IgD-negative memory B cell (primary cell): Measurements from ENCODE around the gene CCDC71L. TPM values are rescaled to one million over a fixed set of nuclear protein-coding genes. Genes with fewer than 3 reads are reported as not detected.

Experiments used
- H3K27ac Mint-ChIP-seq, 3 donors: one replicate each; pipeline ENCODE4 v1.8.0; 2020 to 2022; ENCODE audit warnings: mild to moderate bottlenecking in 3 of 3, mixed read lengths in 3 of 3, moderate library complexity in 1 of 3
- H3K27me3 Mint-ChIP-seq: one replicate; pipeline ENCODE4 v1.8.0; 2021; ENCODE audit warnings: mixed read lengths
- H3K36me3 Mint-ChIP-seq: one replicate; pipeline ENCODE4 v1.8.0; 2020; ENCODE audit warnings: mild to moderate bottlenecking, mixed read lengths
- H3K4me1 Mint-ChIP-seq, 3 donors: one replicate each; pipeline ENCODE4 v1.8.0; 2020 to 2022; ENCODE audit warnings: mixed read lengths in 3 of 3, mild to moderate bottlenecking in 1 of 3
- H3K4me3 Mint-ChIP-seq, 4 donors: one replicate each; pipeline ENCODE4 v1.8.0; 2020 to 2022; ENCODE audit warnings: mild to moderate bottlenecking in 4 of 4, mixed read lengths in 4 of 4, moderate library complexity in 3 of 4
- H3K9me3 Mint-ChIP-seq, 3 donors: one replicate each; pipeline ENCODE4 v1.8.0; 2020 to 2021; ENCODE audit warnings: mixed read lengths in 3 of 3, mild to moderate bottlenecking in 1 of 3
- polyA plus RNA-seq: library from polyadenylated mRNA; unstranded; fragments of 300-500 nt; fragmentation: Illumina TruSeq; gene quantifications from one replicate; pipeline ENCODE4 v1.2.3, GENCODE V29; 2021

The CCDC71L gene
- polyA plus RNA-seq, 1 donor from 2014 or later: 5.4 TPM

DNA sequence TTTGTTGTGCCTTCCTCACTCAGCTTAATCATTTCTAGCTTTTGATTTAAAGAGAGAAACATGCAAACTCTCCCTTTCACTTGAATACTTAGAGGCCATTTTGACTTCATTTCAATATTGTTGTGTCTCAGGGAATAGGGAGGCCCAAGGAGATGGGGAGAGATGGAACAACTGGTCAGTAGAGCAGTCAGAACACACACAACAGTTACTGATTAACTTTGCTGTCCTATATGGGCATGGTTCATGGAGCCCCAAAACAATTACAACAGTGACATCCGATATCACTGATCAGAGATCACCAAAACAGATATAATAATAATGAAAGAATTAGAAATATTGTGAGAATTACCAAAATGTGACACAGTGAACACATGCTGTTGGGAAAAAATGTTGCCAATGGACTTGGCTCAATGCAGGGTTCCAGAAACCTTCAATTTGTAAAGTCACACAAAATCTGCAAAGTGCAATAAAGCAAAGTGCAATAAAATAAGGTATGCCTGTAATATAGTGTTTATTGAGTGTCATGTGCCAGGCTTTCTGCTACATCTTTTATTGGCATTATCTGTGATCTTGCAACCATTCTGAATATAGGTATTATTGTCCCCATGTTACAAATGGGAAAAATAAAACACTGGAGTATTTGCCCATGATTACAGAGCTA, 38.2 kb downstream of the CCDC71L start:
- Mint-ChIP-seq H3K27ac (no peak overlapping the region), H3K4me3 (no peak overlapping the region), H3K36me3 (no peaks in the 10 kb centered on the region), H3K27me3 (peaks cover 2% of the 10 kb centered on the region), H3K9me3 (peaks cover 4 to 8% (median 6%) of the 10 kb centered on the region in 3 donors), H3K4me1 (no peaks in the 10 kb centered on the region)

- Mint-ChIP-seq H3K4me1 (no peaks in the 10 kb centered on the region), H3K4me3 (peak overlapping the region in 1 of 4 donors; percentile 18), H3K9me3 (peaks cover 4 to 8% (median 6%) of the 10 kb centered on the region in 3 donors), H3K27ac (no peak overlapping the region), H3K27me3 (peaks cover 2% of the 10 kb centered on the region), H3K36me3 (no peaks in the 10 kb centered on the region)
Measured at GRCh38 chr7:106621393-106622132, 39.4 kb downstream of the CCDC71L start.

DNA sequence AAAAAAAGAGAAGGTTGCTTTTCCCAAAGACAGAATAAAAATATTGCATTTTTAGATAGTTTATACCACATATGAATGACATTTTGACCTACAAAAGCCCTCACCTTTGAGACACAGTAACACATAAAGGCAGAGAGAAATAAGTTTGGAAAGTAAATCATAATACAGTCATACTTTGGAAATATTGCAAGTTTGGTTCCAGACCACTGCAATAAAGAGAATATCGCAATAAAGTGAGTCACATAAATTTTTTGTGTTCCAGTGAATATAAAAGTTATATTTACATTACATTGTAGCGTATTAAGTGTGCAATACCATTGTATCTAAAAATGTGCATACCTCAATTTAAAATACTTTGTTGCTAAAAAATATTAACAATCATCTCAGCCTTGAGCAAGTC, 40.3 kb downstream of the CCDC71L start:
- peaks cover 2% of the 10 kb centered on the region for H3K27me3 Mint-ChIP-seq
- H3K4me3 Mint-ChIP-seq: no peak overlapping the region
- no peaks in the 10 kb centered on the region for H3K36me3 Mint-ChIP-seq

DNA sequence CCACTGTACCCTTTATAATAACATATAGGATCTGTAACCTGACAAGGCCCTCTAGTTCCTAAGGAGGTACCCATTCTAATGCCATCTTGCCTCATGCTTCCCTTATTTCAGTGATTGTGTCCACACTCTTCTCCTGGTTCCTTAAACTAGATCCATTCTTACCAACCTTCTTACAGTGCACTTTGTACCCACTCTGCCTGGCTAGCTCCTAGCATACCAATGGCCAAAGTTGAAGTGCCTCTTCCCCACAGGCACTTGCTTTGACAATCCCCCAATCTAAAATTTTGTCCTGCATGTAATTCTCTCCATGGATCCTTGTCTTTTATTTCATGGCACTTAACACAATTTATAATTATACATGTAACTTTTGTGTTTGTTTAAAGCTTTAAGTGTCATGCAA, 40.9 kb downstream of the CCDC71L start:
- H3K36me3 Mint-ChIP-seq: no peaks in the 10 kb centered on the region
- no peaks in the 10 kb centered on the region for H3K4me1 Mint-ChIP-seq
- H3K9me3 Mint-ChIP-seq: peaks cover 4 to 8% (median 6%) of the 10 kb centered on the region in 3 donors
- no peak overlapping the region for H3K27ac Mint-ChIP-seq
- peaks cover 2% of the 10 kb centered on the region for H3K27me3 Mint-ChIP-seq
- H3K4me3 Mint-ChIP-seq: no peak overlapping the region

More for the DNA sequence above, 40.3 kb downstream of the CCDC71L start:
- peaks cover 4 to 8% (median 6%) of the 10 kb centered on the region in 3 donors for H3K9me3 Mint-ChIP-seq
- H3K4me1 Mint-ChIP-seq: no peaks in the 10 kb centered on the region
- no peak overlapping the region for H3K27ac Mint-ChIP-seq

DNA sequence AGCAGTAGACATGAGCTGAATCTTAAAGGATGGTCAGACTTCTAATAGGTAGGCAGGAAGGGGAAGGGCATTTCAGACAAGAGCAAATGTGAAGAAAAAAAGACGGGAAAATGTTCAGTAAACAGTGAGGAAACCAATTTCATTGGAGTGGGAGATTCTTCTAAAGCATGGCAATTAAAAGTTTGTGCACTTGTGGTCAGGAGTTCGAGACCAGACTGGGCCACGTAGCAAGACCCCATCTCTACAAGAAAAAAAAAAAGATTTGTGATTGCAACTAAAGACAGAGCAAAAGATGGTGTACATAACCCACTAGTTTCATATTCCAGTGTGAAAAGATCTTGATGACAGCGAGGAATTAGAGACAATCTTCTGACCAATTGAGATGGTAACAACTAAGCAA, 41.7 kb downstream of the CCDC71L start:
- Mint-ChIP-seq H3K27ac (no peak overlapping the region), H3K27me3 (peaks cover 2% of the 10 kb centered on the region), H3K9me3 (peaks cover 4 to 8% (median 6%) of the 10 kb centered on the region in 3 donors), H3K4me1 (no peaks in the 10 kb centered on the region), H3K4me3 (no peak overlapping the region), H3K36me3 (no peaks in the 10 kb centered on the region)

DNA sequence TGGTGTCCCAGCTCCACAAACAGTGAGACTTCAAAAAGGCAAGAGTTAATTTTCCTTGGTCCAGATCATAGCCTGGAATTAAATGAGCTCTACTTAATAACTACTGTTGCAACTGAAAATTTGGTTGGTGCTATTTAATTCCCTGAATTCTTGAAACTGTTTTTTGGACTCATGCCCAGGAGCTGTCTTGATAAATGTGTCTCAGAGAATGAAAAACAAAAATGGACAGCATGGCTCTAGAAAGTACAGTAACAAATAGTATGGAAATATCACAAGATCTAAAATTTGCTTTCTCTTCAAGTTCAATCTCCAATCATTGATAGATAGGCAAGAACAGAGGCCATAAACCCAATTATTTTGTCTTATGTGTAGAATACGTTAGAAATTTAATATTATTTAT, 42.5 kb downstream of the CCDC71L start:
- Mint-ChIP-seq H3K27ac (no peak overlapping the region), H3K4me1 (no peaks in the 10 kb centered on the region), H3K36me3 (no peaks in the 10 kb centered on the region)

DNA sequence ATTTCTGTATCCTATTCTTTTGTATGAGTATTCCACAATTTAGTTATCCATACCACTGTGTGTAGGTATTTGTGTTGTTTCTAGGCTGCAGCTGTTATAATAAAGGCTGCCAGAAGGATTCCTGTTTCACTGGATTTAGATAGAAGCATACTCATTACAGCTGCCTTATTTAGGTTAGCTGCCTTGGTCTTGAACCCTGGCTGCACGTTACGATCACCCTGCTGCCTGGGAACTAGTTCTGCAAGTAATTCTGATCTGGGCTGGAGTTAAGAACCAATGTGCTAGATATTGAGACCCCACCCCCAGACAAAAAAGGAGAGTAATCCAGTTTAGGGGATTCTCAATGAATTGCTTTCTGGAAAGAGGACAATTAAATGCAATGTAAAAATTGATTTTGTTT, 43.1 kb downstream of the CCDC71L start:
- peaks cover 3 to 8% (median 6%) of the 10 kb centered on the region in 3 donors for H3K9me3 Mint-ChIP-seq
- no peak overlapping the region for H3K27ac Mint-ChIP-seq
- no peaks in the 10 kb centered on the region for H3K36me3 Mint-ChIP-seq
- H3K4me3 Mint-ChIP-seq: no peak overlapping the region
- H3K27me3 Mint-ChIP-seq: peaks cover 2% of the 10 kb centered on the region
- no peaks in the 10 kb centered on the region for H3K4me1 Mint-ChIP-seq

More for the DNA sequence above, 42.5 kb downstream of the CCDC71L start:
- Mint-ChIP-seq H3K27me3 (peaks cover 2% of the 10 kb centered on the region), H3K9me3 (peaks cover 4 to 8% (median 6%) of the 10 kb centered on the region in 3 donors), H3K4me3 (no peak overlapping the region)

DNA sequence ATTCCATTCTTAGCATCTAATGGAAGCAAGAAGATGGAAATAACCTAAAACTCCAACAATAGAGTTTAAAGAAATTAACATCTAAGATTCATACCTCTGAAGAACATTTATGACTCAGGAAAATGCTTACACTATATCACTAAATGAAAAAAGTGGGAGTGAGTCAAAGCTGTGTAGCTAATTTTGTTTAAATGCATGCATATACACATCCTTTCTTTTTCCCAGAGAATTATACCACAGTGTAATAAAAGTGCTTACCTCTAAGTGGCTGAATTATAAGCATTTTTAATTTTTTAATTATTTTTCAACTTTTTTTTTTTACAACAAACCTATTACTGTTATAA, 44.3 kb downstream of the CCDC71L start:
- Mint-ChIP-seq H3K4me1 (no peaks in the 10 kb centered on the region), H3K4me3 (no peak overlapping the region), H3K27ac (no peak overlapping the region), H3K36me3 (no peaks in the 10 kb centered on the region), H3K27me3 (peaks cover 2% of the 10 kb centered on the region), H3K9me3 (peaks cover 3 to 7% (median 4%) of the 10 kb centered on the region in 3 donors)

- peaks cover 0 to 3% (median 1%) of the 10 kb centered on the region in 3 donors for H3K9me3 Mint-ChIP-seq
- H3K36me3 Mint-ChIP-seq: no peaks in the 10 kb centered on the region
- no peaks in the 10 kb centered on the region for H3K4me1 Mint-ChIP-seq
- no peak overlapping the region for H3K27ac Mint-ChIP-seq
- H3K4me3 Mint-ChIP-seq: no peak overlapping the region
- peaks cover 2% of the 10 kb centered on the region for H3K27me3 Mint-ChIP-seq
Measured at GRCh38 chr7:106615808-106616707, 44.9 kb downstream of the CCDC71L start.

- H3K4me1 Mint-ChIP-seq: no peaks in the 10 kb centered on the region
- H3K9me3 Mint-ChIP-seq: peaks cover 0 to 2% (median 1%) of the 10 kb centered on the region in 3 donors
- H3K27me3 Mint-ChIP-seq: peaks cover 2% of the 10 kb centered on the region
- H3K36me3 Mint-ChIP-seq: no peaks in the 10 kb centered on the region
- no peak overlapping the region for H3K4me3 Mint-ChIP-seq
- no peak overlapping the region for H3K27ac Mint-ChIP-seq
Measured at GRCh38 chr7:106614751-106615150, 46.2 kb downstream of the CCDC71L start.

DNA sequence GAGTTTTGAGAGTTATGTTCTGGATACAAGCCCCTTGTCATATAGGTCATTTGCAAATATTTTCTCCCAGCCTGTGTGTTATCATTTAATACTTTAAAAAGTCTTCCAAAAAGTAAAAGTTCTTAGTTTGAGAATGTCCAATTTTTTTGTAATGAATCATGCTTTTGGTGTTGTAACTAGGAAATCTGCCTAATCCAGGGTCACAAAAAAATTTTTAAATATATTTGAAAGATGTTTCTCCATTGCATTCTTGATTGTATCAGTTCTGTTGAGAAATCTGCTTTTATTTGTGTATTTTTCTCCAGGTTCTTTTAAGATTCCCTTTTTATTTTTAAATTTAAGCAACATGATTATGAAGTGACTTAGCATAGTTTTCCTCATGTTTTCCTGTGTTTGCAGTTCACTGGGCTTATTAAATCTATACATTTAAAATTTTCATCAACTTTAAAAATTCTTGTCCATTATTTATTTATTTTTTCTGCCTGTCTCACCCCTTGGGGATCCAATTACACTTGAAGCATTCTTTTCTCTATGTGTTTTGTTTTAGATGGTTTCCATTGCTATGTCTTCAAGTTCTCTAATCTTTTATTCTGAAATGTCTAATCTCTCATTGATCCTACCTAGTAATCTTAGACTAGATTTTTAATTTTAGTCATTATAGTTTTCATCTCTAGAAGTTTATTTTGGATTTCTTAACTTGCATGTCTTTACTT, 47.0 kb downstream of the CCDC71L start:
- H3K4me1 Mint-ChIP-seq: no peaks in the 10 kb centered on the region
- peaks cover 0 to under 1% (median 0%) of the 10 kb centered on the region in 3 donors for H3K9me3 Mint-ChIP-seq
- no peaks in the 10 kb centered on the region for H3K36me3 Mint-ChIP-seq
- H3K27me3 Mint-ChIP-seq: peaks cover under 1% of the 10 kb centered on the region
- no peak overlapping the region for H3K27ac Mint-ChIP-seq
- H3K4me3 Mint-ChIP-seq: no peak overlapping the region

- Mint-ChIP-seq H3K36me3 (no peaks in the 10 kb centered on the region), H3K9me3 (no peaks in the 10 kb centered on the region), H3K27me3 (no peaks in the 10 kb centered on the region), H3K4me3 (no peak overlapping the region), H3K27ac (no peak overlapping the region), H3K4me1 (no peaks in the 10 kb centered on the region)
Measured at GRCh38 chr7:106613279-106613678, 47.7 kb downstream of the CCDC71L start.

DNA sequence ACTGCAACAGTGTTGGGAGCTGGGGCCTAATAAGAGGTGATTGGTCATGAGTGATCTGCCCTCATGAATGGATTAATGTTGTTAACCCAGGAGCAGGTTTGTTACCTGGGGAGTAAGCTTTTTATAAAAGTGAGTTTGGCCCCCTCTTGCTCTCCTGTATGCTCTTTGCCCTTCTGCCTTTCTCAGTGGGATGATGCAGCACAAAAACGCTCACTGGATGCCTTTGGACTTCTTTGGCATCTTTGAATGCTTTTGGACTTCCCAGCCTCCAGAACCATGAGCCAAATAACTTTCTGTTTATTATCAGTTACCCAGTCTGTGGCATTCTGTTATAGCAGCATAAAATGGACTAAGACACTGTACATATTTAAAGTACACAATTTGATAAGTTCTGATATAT, 48.5 kb downstream of the CCDC71L start:
- no peak overlapping the region for H3K4me3 Mint-ChIP-seq
- H3K27me3 Mint-ChIP-seq: no peaks in the 10 kb centered on the region
- H3K27ac Mint-ChIP-seq: no peak overlapping the region
- H3K36me3 Mint-ChIP-seq: no peaks in the 10 kb centered on the region
- no peaks in the 10 kb centered on the region for H3K4me1 Mint-ChIP-seq
- no peaks in the 10 kb centered on the region for H3K9me3 Mint-ChIP-seq

DNA sequence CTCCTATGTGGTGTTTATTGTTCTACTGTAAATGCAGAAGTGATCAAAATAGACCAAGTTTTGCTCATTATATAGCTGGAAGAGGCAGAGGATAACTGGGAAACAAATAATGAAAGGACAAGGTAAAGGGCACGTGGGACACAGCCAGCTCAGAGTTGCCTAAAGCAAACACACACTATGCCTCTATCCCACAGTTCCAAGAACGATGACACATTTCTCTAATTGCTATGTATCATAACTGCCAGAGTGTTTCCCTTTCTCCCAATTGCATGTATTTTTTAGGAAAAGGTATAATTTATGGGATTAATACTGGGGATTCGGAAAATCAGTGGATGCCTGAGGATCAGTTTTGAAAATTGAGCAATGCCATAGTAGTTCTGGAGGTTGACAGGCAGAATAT, 49.0 kb downstream of the CCDC71L start:
- Mint-ChIP-seq H3K4me1 (no peaks in the 10 kb centered on the region), H3K4me3 (no peak overlapping the region), H3K9me3 (no peaks in the 10 kb centered on the region), H3K27ac (no peak overlapping the region), H3K27me3 (no peaks in the 10 kb centered on the region), H3K36me3 (no peaks in the 10 kb centered on the region)
